ENCODE measurements around the gene PIP5K1A.
"Not testable (repeated sequence)": the region's sequence is repeated elsewhere in the genome, so short reads cannot be mapped to it uniquely, and the experiment has no call there.

Gene PIP5K1A

GRCh38 chr1:151265446-151266236, 67.3 kb downstream of the PIP5K1A start:
- H3K4me3 ChIP-seq (ENCODE audit: low read length), result no peak overlapping the region
- no peak for DNase-seq (ENCODE audit: low read depth)
- no peaks in the 10 kb centered on the region for H3K4me1 ChIP-seq (ENCODE audit: control insufficient read depth, insufficient read depth, low read length)
- H3K36me3 ChIP-seq (ENCODE audit: control insufficient read depth, insufficient read depth, low read length, severe bottlenecking), result peaks cover 65% of the 10 kb centered on the region
- no peaks in the 10 kb centered on the region for H3K27me3 ChIP-seq (replicated peaks; ENCODE audit: control insufficient read depth, insufficient read depth, low read length)
- no peaks in the 10 kb centered on the region for H3K9me3 ChIP-seq (ENCODE audit: control insufficient read depth, low read length)
- no peak overlapping the region for H3K9ac ChIP-seq (ENCODE audit: low read length)

- Histone ChIP-seq H3K9me3 (ENCODE audit: control insufficient read depth, low read length) (no peaks in the 10 kb centered on the region), H3K27me3 (replicated peaks; ENCODE audit: control insufficient read depth, insufficient read depth, low read length) (no peaks in the 10 kb centered on the region), H3K4me3 (ENCODE audit: low read length) (no peak overlapping the region), H3K36me3 (ENCODE audit: control insufficient read depth, insufficient read depth, low read length, severe bottlenecking) (peaks cover 65% of the 10 kb centered on the region), H3K4me1 (ENCODE audit: control insufficient read depth, insufficient read depth, low read length) (peaks cover 2% of the 10 kb centered on the region), H3K9ac (ENCODE audit: low read length) (no peak overlapping the region)
- no peak for DNase-seq (ENCODE audit: low read depth)
These were observed 68.0 kb downstream of the PIP5K1A start for GRCh38 chr1:151266315-151266714.

GRCh38 chr1:151266821-151267220, 68.5 kb downstream of the PIP5K1A start:
- no peaks in the 10 kb centered on the region for H3K27me3 ChIP-seq (replicated peaks; ENCODE audit: control insufficient read depth, insufficient read depth, low read length)
- peaks cover 65% of the 10 kb centered on the region for H3K36me3 ChIP-seq (ENCODE audit: control insufficient read depth, insufficient read depth, low read length, severe bottlenecking)
- H3K9ac ChIP-seq (ENCODE audit: low read length), result no peak overlapping the region
- no peak overlapping the region for H3K4me3 ChIP-seq (ENCODE audit: low read length)
- H3K9me3 ChIP-seq (ENCODE audit: control insufficient read depth, low read length), result no peaks in the 10 kb centered on the region
- no peak for DNase-seq (ENCODE audit: low read depth)
- peaks cover 7% of the 10 kb centered on the region for H3K4me1 ChIP-seq (ENCODE audit: control insufficient read depth, insufficient read depth, low read length)

DNA sequence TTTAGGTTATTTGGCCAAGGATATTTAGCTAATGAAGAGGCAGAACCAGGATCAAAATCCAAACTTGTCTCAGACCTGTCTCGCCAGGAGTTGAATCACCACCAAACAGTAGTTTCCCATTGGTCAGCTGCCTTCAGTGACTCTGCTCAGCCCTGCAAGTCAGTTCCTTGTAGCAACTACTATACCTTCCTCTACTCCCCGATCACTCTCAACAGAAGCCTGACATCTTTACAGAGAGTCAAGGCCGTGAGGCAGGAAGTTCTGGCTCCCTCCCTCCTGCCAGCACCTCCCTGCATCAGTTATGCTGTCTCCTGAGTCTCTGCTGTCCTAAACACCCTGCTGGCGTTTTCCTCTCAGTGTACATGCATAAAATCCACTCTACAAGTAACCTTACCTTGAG, 69.4 kb downstream of the PIP5K1A start:
- Histone ChIP-seq H3K4me1 (ENCODE audit: control insufficient read depth, insufficient read depth, low read length) (peaks cover 7% of the 10 kb centered on the region), H3K9me3 (ENCODE audit: control insufficient read depth, low read length) (no peaks in the 10 kb centered on the region), H3K4me3 (ENCODE audit: low read length) (no peak overlapping the region), H3K9ac (ENCODE audit: low read length) (no peak overlapping the region), H3K27me3 (replicated peaks; ENCODE audit: control insufficient read depth, insufficient read depth, low read length) (no peaks in the 10 kb centered on the region), H3K36me3 (ENCODE audit: control insufficient read depth, insufficient read depth, low read length, severe bottlenecking) (peaks cover 60% of the 10 kb centered on the region)
- no peak for DNase-seq (ENCODE audit: low read depth)

DNA sequence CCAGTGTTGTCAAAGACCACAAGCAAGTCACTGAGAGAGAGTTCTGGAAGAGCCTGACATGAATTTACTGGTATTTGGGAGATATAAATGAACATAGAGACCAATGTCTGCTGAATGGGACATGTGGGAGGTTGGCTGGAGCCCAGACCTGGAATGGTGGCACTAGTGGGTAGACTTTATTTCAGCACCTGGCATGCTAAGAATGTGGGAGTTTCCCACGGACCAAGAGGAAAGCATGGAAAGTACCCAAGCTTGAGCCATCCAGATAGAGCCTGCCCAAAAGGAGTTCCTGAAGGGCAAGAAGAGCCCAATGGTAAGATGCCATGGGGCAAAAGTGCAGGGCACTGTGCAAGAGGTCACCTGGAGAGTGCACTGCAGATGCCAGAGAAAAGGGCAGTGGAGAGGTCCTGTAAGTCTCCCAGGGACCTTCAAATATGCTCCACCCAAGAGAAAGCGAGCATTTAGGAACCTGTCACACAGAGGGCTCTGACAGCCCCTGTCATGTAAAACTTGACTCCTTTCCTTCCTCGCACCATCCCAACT, 75.6 kb downstream of the PIP5K1A start:
- H3K4me3 ChIP-seq (ENCODE audit: low read length), result no peak overlapping the region
- no peaks in the 10 kb centered on the region for H3K9me3 ChIP-seq (ENCODE audit: control insufficient read depth, low read length)
- H3K4me1 ChIP-seq (ENCODE audit: control insufficient read depth, insufficient read depth, low read length), result peaks cover 7% of the 10 kb centered on the region
- no peaks in the 10 kb centered on the region for H3K27me3 ChIP-seq (replicated peaks; ENCODE audit: control insufficient read depth, insufficient read depth, low read length)
- no peak overlapping the region for H3K9ac ChIP-seq (ENCODE audit: low read length)
- DNase-seq (ENCODE audit: low read depth), result no peak
- H3K36me3 ChIP-seq (ENCODE audit: control insufficient read depth, insufficient read depth, low read length, severe bottlenecking), result peaks cover 6% of the 10 kb centered on the region

GRCh38 chr1:151275341-151275740, 77.0 kb downstream of the PIP5K1A start:
- not testable (repeated sequence) for H3K36me3 ChIP-seq (ENCODE audit: control insufficient read depth, insufficient read depth, low read length, severe bottlenecking); H3K9me3 ChIP-seq (ENCODE audit: control insufficient read depth, low read length); H3K4me3 ChIP-seq (ENCODE audit: low read length); H3K4me1 ChIP-seq (ENCODE audit: control insufficient read depth, insufficient read depth, low read length); H3K27me3 ChIP-seq (replicated peaks; ENCODE audit: control insufficient read depth, insufficient read depth, low read length); DNase-seq (ENCODE audit: low read depth); H3K9ac ChIP-seq (ENCODE audit: low read length)

GRCh38 chr1:151277249-151277648, 78.9 kb downstream of the PIP5K1A start:
- no peak for DNase-seq (ENCODE audit: low read depth)
- peaks cover 3% of the 10 kb centered on the region for H3K4me1 ChIP-seq (ENCODE audit: control insufficient read depth, insufficient read depth, low read length)
- H3K36me3 ChIP-seq (ENCODE audit: control insufficient read depth, insufficient read depth, low read length, severe bottlenecking), result no peaks in the 10 kb centered on the region
- H3K9me3 ChIP-seq (ENCODE audit: control insufficient read depth, low read length), result no peaks in the 10 kb centered on the region
- H3K4me3 ChIP-seq (ENCODE audit: low read length), result no peak overlapping the region
- H3K27me3 ChIP-seq (replicated peaks; ENCODE audit: control insufficient read depth, insufficient read depth, low read length), result no peaks in the 10 kb centered on the region
- H3K9ac ChIP-seq (ENCODE audit: low read length), result no peak overlapping the region

DNA sequence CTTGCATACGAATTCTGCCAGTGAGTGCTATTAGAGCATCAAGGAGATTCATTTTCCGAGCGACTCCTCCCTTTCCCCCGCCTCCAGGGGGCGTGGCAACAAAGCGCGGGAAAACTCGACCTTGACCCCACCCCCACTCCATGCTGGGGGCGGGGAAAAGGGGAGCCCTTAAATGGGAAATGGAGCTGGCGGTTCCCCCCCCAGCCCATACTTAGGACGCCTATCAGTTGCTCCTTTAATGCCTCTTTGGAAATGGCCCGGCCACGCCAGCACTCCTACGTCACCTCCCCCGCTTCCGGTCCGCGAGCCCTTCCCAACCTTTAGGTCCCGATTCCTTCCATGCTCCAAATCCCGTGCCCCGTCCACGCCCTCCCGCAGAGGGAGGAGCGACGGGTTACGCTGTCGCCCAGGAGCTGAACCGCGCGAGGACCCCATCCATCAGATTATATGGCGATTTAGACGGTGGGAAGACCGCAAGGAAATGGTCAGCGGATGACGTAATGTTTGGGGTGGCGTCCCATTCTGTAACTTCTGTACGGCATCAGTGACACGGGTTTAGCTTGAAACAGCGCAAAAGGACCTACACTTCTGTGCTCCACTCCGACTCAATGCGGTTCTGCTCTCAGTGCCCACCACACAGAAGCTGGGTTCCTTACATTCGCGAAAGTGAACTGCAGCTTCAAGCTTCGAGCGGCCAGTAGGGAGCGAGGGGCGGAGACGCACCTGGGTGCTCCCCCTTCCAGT, 83.0 kb downstream of the PIP5K1A start:
- DNase-seq (ENCODE audit: low read depth), result peak; percentile 98
- Histone ChIP-seq H3K9ac (ENCODE audit: low read length) (peak overlapping the region; percentile 85), H3K27me3 (replicated peaks; ENCODE audit: control insufficient read depth, insufficient read depth, low read length) (no peaks in the 10 kb centered on the region), H3K9me3 (ENCODE audit: control insufficient read depth, low read length) (no peaks in the 10 kb centered on the region), H3K36me3 (ENCODE audit: control insufficient read depth, insufficient read depth, low read length, severe bottlenecking) (peaks cover 9% of the 10 kb centered on the region), H3K4me1 (ENCODE audit: control insufficient read depth, insufficient read depth, low read length) (peaks cover 10% of the 10 kb centered on the region), H3K4me3 (ENCODE audit: low read length) (peak overlapping the region; percentile 93)

DNA sequence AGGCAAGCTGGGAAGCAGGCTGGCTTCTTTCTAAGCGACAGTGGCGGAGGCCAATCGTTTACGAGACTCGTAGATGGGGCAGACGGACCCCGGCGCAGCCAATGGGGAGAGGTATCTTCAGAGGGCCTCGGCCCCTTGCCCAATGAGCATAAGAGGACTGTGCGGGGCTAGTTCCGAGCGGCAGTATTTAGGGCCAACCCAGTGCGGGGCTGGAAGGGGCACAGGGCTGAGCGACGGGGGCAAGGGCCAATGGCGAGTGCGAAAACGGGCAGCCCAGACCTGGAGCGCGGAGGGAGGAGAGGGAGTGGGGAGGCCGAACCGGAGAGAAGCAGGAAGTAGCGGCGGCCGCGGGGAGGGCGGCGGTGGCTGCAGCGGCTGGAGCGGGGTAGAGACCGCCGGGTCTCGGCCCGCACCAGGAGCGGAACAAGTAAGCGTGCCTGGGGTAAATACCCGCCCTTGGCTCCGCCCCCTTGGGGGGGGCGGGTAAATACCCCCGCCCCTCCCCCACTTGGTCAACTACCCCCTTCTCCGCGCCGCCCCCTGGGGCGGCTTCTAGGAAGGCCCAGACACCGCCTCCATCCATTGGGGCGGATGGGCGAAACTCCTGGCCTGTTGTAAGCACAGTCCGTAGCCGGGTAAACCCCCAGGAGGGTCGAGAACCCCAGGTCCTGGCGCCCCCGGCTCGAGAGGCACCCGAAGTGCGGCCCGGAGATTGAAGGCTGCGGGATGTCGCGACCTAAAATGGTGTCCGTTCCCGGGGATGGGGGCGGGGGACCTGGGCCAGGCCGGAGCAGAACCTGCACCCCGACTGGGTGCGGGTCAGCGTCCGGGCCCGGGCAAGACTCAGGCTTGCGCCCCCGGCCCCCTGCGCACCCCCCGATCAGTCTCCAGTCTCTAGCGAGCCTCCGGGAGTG, 83.9 kb downstream of the PIP5K1A start, which contains the start of gene ZNF687:
ZNF687 (plus strand) TSS at position 331 of the 914 bp plus-strand sequence. CDS start 3,993 bp downstream, outside the sequence.
- H3K27me3 ChIP-seq (replicated peaks; ENCODE audit: control insufficient read depth, insufficient read depth, low read length), result no peaks in the 10 kb centered on the region
- peak; percentile 100 for DNase-seq (ENCODE audit: low read depth)
- peaks cover 17% of the 10 kb centered on the region for H3K36me3 ChIP-seq (ENCODE audit: control insufficient read depth, insufficient read depth, low read length, severe bottlenecking)
- no peaks in the 10 kb centered on the region for H3K9me3 ChIP-seq (ENCODE audit: control insufficient read depth, low read length)
- peaks cover 10% of the 10 kb centered on the region for H3K4me1 ChIP-seq (ENCODE audit: control insufficient read depth, insufficient read depth, low read length)
- peak within 1 kb of the TSS; percentile 93 for H3K4me3 ChIP-seq (ENCODE audit: low read length)
- peak within 1 kb of the TSS; percentile 93 for H3K9ac ChIP-seq (ENCODE audit: low read length)

- Histone ChIP-seq H3K4me3 (ENCODE audit: low read length) (peak overlapping the region; percentile 93), H3K27me3 (replicated peaks; ENCODE audit: control insufficient read depth, insufficient read depth, low read length) (no peaks in the 10 kb centered on the region), H3K4me1 (ENCODE audit: control insufficient read depth, insufficient read depth, low read length) (peaks cover 10% of the 10 kb centered on the region), H3K9ac (ENCODE audit: low read length) (peak overlapping the region; percentile 93), H3K36me3 (ENCODE audit: control insufficient read depth, insufficient read depth, low read length, severe bottlenecking) (peaks cover 26% of the 10 kb centered on the region), H3K9me3 (ENCODE audit: control insufficient read depth, low read length) (no peaks in the 10 kb centered on the region)
- DNase-seq (ENCODE audit: low read depth), result peak; percentile 36
These were observed 84.8 kb downstream of the PIP5K1A start for GRCh38 chr1:151282883-151283725.

Data from adipocyte (in vitro differentiated cells).